Karpas-422 (cell line): Measurements from ENCODE around the gene WASHC4. TPM values are rescaled to one million over a fixed set of nuclear protein-coding genes. Genes with fewer than 3 reads are reported as not detected.

ENCODE experiments used
- DNase-seq: peaks from one replicate; pipeline ENCODE4 v3.0.0-alpha.2; 2015
- H2AFZ ChIP-seq: fragments of 200-600 bp; sonication (generic); 2 replicates; pipeline ENCODE4 v1.6.1; 2014; ENCODE audit warnings: antibody characterized with exemption, low read length, mixed read lengths
- H3K27ac ChIP-seq: fragments of 200-600 bp; sonication (generic); 2 replicates; pipeline ENCODE4 v1.5.1; 2014; ENCODE audit warnings: mild to moderate bottlenecking, low read length, moderate library complexity
- H3K27me3 ChIP-seq: fragments of 200-600 bp; sonication (generic); 2 replicates; pipeline ENCODE4 v1.6.1; 2014; ENCODE audit warnings: low read length, mixed read lengths
- H3K36me3 ChIP-seq: fragments of 200-600 bp; sonication (generic); 2 replicates; pipeline ENCODE4 v1.6.1; 2014; ENCODE audit warnings: low read length, mixed read lengths; ENCODE audit not compliant: insufficient read depth
- H3K4me1 ChIP-seq: fragments of 200-600 bp; sonication (generic); 2 replicates; pipeline ENCODE4 v1.6.1; 2014; ENCODE audit warnings: mild to moderate bottlenecking, low read length, mixed read lengths
- H3K4me2 ChIP-seq: fragments of 200-600 bp; sonication (generic); 2 replicates; pipeline ENCODE4 v1.6.1; 2014; ENCODE audit warnings: low read length, low read depth, mild to moderate bottlenecking; ENCODE audit not compliant: poor library complexity, severe bottlenecking
- H3K4me3 ChIP-seq: fragments of 200-600 bp; sonication (generic); 2 replicates; pipeline ENCODE4 v1.5.1; 2014; ENCODE audit warnings: mild to moderate bottlenecking, antibody characterized with exemption, low read length, mixed read lengths
- H3K79me2 ChIP-seq: fragments of 200-600 bp; sonication (generic); 2 replicates; pipeline ENCODE4 v1.6.1; 2014; ENCODE audit warnings: mild to moderate bottlenecking, low read length, mixed read lengths
- H3K9ac ChIP-seq: fragments of 200-600 bp; sonication (generic); 2 replicates; pipeline ENCODE4 v1.6.0; 2014; ENCODE audit warnings: low read length
- H3K9me2 ChIP-seq: fragments of 200-600 bp; sonication (generic), shearing (Covaris generic); replicated peaks from 2 replicates; pipeline ENCODE4 v1.6.0; 2014; ENCODE audit warnings: mild to moderate bottlenecking, low read length, moderate library complexity; ENCODE audit not compliant: insufficient read depth
- H3K9me3 ChIP-seq: fragments of 300-700, 200-600 bp; sonication (generic); 2 replicates; pipeline ENCODE4 v1.6.1; 2014; ENCODE audit warnings: low read length, mixed read lengths
- H4K20me1 ChIP-seq: fragments of 200-600 bp; sonication (generic); 2 replicates; pipeline ENCODE4 v1.6.1; 2014; ENCODE audit warnings: mild to moderate bottlenecking, antibody characterized with exemption, low read length, low read depth; ENCODE audit not compliant: insufficient read depth
- total RNA-seq: library from RNA; depleted of rRNA; stranded (reverse); fragments of >200 nt; shearing (Covaris generic); gene quantifications from 2 replicates; pipeline ENCODE4 v1.2.3, GENCODE V29; 2014; ENCODE audit warnings: low replicate concordance

WASHC4 gene
- total RNA-seq, 1 experiment from 2014 or later, result 93.0 TPM

DNA sequence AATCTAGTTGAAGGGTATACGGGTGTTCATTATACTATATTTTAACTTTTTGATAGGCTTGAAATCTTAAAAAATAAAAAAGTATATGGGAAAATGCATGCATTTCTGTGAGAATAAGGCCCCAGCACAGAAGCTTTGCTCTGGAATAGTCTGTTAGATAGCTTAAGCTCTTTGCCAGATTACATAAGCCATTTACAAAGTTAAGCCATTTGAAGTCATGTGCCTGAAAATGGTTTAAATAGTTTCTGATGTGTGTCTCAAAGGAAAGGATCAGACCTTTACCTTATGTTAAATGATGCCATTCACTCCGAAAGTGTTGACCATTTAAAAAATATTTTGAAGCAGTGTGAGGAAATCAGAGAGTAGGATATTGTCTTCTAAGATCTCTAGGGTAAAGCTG, 51.3 kb downstream of the WASHC4 start:
- Histone ChIP-seq H3K4me1 (no peaks in the 10 kb centered on the region), H2AFZ (no peak overlapping the region), H4K20me1 (no peaks in the 10 kb centered on the region), H3K27me3 (no peaks in the 10 kb centered on the region), H3K79me2 (peaks cover 16% of the 10 kb centered on the region), H3K4me3 (no peak overlapping the region), H3K9ac (no peak overlapping the region), H3K9me3 (no peaks in the 10 kb centered on the region), H3K27ac (no peak overlapping the region), H3K9me2 (no peaks in the 10 kb centered on the region), H3K36me3 (peaks cover 82% of the 10 kb centered on the region), H3K4me2 (no peak overlapping the region)
- DNase-seq, result no peak

DNA sequence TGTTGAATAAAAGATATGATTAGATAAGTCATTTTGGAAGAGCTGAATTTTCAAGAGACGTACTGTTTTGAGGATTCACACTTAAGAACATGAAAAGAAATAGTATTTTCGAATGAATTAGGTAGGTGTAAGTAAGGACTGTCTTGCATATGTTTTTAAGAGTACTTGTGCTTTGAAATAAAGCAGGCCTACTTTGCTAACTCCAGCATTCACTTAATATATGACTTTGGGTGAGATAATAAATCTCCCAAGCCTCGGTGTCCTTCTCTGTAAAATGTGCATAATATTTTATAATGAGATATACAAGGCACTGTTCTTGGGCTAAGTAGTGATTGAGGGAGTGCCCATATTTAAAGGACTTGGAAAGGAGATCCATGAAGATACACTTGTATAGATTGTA, 54.6 kb downstream of the WASHC4 start:
- Histone ChIP-seq H3K9ac (no peak overlapping the region), H3K4me1 (no peaks in the 10 kb centered on the region), H3K36me3 (peaks cover 88% of the 10 kb centered on the region), H3K27ac (no peak overlapping the region), H3K27me3 (no peaks in the 10 kb centered on the region), H3K4me2 (no peak overlapping the region), H3K79me2 (peaks cover 16% of the 10 kb centered on the region), H2AFZ (no peak overlapping the region), H3K9me2 (no peaks in the 10 kb centered on the region), H3K4me3 (no peak overlapping the region), H4K20me1 (no peaks in the 10 kb centered on the region), H3K9me3 (no peaks in the 10 kb centered on the region)
- no peak for DNase-seq

DNA sequence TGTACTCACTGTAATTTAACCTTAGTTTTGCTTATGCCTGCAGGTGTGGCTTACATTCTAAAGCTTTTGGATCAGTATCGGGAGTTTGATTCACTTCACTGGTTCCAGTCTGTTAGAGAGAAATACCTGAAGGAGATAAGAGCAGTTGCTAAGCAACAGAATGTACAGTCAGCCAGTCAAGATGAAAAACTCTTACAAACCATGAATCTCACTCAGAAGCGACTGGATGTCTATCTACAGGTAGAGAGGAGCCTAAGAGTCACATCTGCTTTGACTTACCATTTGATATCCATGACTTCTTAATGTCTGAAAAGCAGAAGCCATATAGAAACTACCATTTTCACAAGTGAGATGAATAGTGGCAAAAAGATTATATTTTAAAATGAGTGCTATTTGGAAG, 56.5 kb downstream of the WASHC4 start:
- no peaks in the 10 kb centered on the region for H3K27me3 ChIP-seq
- H4K20me1 ChIP-seq, result no peaks in the 10 kb centered on the region
- no peak overlapping the region for H2AFZ ChIP-seq
- peaks cover 82% of the 10 kb centered on the region for H3K36me3 ChIP-seq
- H3K4me2 ChIP-seq, result no peak overlapping the region
- H3K9me2 ChIP-seq, result no peaks in the 10 kb centered on the region
- no peak overlapping the region for H3K9ac ChIP-seq
- H3K79me2 ChIP-seq, result peaks cover 13% of the 10 kb centered on the region
- no peak overlapping the region for H3K27ac ChIP-seq
- DNase-seq, result no peak
- no peaks in the 10 kb centered on the region for H3K4me1 ChIP-seq
- H3K9me3 ChIP-seq, result no peaks in the 10 kb centered on the region
- no peak overlapping the region for H3K4me3 ChIP-seq

DNA sequence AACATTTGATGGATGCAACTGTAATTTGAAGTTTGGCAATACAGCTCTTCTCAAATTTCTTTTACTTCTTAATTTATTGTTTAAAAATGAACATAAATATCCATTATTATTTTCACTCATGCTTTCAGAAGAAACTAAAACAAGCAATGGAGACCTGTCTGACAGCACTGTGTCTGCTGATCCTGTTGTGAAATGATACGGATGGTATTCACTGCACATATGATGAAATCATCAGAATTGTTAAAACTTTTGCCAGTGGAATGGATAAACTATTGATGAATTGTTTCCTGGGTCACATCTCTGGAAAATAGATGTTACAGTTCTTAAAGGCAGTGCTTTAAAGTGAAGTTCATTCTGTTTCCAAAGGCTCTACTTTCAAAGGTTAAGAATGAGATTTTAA, 59.2 kb downstream of the WASHC4 start:
- Histone ChIP-seq H3K27ac (no peak overlapping the region), H3K27me3 (no peaks in the 10 kb centered on the region), H3K4me3 (no peak overlapping the region), H3K4me2 (no peak overlapping the region), H3K36me3 (peaks cover 79% of the 10 kb centered on the region), H3K4me1 (no peaks in the 10 kb centered on the region), H3K9me3 (no peaks in the 10 kb centered on the region), H3K9ac (no peak overlapping the region), H4K20me1 (no peaks in the 10 kb centered on the region), H3K9me2 (no peaks in the 10 kb centered on the region), H2AFZ (no peak overlapping the region), H3K79me2 (0 out of 2 replicates have a peak, but pooled peaks cover 4% of the 10 kb centered on the region)
- DNase-seq, result no peak

DNA sequence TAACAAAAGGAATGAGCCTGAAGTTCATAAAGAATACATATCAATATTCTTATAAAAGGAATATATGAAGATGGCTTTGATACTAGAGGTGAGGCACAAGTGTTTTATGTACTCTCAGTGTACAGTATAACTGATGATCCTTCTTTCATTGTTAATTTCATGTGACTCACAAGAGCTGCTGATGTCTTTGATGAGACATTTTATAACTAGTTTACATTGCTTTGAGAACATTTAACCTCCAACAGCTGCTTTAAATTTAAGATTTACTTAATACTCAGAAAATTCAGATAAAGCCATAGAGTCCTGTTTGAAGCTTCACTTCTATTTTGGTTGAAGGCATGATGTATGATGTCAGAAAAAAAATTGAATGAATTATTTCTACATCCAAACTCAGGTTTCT, 59.8 kb downstream of the WASHC4 start:
- DNase-seq, result no peak
- H3K9me2 ChIP-seq, result no peaks in the 10 kb centered on the region
- H3K9ac ChIP-seq, result no peak overlapping the region
- H3K27ac ChIP-seq, result no peak overlapping the region
- no peak overlapping the region for H3K4me2 ChIP-seq
- H3K36me3 ChIP-seq, result peaks cover 78% of the 10 kb centered on the region
- 0 out of 2 replicates have a peak, but pooled peaks cover 3% of the 10 kb centered on the region for H3K4me1 ChIP-seq
- no peaks in the 10 kb centered on the region for H3K9me3 ChIP-seq
- no peak overlapping the region for H2AFZ ChIP-seq
- H3K27me3 ChIP-seq, result no peaks in the 10 kb centered on the region
- H3K79me2 ChIP-seq, result 0 out of 2 replicates have a peak, but pooled peaks cover 9% of the 10 kb centered on the region
- H3K4me3 ChIP-seq, result no peak overlapping the region
- no peaks in the 10 kb centered on the region for H4K20me1 ChIP-seq

DNA sequence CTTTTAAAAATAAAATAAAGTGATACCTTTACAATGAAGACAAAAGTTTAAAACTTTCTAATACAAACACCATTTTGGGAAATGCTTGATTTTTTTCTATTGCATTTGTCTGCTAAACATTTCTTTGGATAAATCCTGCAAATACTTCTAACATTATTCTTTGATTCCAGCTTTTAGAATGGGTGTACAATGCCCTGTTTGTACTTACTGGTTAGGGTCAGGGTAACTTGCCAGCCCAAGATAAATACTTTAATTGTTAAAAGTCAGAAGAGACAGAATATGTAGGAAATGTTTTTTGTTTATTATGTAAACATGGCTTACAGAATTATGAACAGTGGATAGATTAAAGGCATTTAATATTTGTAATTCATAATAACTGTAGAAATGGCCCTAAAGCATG, 60.5 kb downstream of the WASHC4 start:
- no peak overlapping the region for H3K4me2 ChIP-seq
- DNase-seq, result no peak
- no peaks in the 10 kb centered on the region for H3K9me3 ChIP-seq
- no peaks in the 10 kb centered on the region for H3K9me2 ChIP-seq
- H3K79me2 ChIP-seq, result 0 out of 2 replicates have a peak, but pooled peaks cover 10% of the 10 kb centered on the region
- no peaks in the 10 kb centered on the region for H3K27me3 ChIP-seq
- H3K4me3 ChIP-seq, result no peak overlapping the region
- no peak overlapping the region for H3K27ac ChIP-seq
- H3K36me3 ChIP-seq, result peaks cover 83% of the 10 kb centered on the region
- H3K9ac ChIP-seq, result no peak overlapping the region
- no peaks in the 10 kb centered on the region for H4K20me1 ChIP-seq
- H3K4me1 ChIP-seq, result 0 out of 2 replicates have a peak, but pooled peaks cover 3% of the 10 kb centered on the region
- no peak overlapping the region for H2AFZ ChIP-seq

DNA sequence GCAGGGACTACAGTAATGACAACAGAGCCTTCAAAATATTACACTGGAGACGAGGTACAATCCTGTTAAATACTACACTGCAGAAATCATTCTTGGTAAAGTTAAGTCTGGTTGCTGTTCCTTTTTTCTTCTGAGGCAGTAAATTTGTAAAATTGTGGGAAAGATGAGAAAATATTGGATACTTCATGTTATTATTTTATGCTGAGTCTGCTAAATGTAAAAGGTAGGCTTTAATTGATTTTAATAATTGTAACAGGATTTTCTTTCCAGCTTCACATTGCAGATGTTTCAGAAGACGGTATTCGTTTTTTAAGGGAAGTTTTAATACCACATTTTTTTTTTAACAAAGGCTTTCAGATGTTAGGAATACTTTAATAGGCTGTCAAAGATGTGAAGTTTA, 62.6 kb downstream of the WASHC4 start:
- H3K27me3 ChIP-seq, result no peaks in the 10 kb centered on the region
- no peak overlapping the region for H3K9ac ChIP-seq
- no peaks in the 10 kb centered on the region for H3K9me2 ChIP-seq
- H3K27ac ChIP-seq, result no peak overlapping the region
- 0 out of 2 replicates have a peak, but pooled peaks cover 3% of the 10 kb centered on the region for H3K4me1 ChIP-seq
- no peaks in the 10 kb centered on the region for H4K20me1 ChIP-seq
- 0 out of 2 replicates have a peak, but pooled peaks cover 10% of the 10 kb centered on the region for H3K79me2 ChIP-seq
- H3K4me2 ChIP-seq, result no peak overlapping the region
- no peaks in the 10 kb centered on the region for H3K9me3 ChIP-seq
- H3K36me3 ChIP-seq, result peaks cover 74% of the 10 kb centered on the region
- no peak overlapping the region for H3K4me3 ChIP-seq
- no peak for DNase-seq
- no peak overlapping the region for H2AFZ ChIP-seq

DNA sequence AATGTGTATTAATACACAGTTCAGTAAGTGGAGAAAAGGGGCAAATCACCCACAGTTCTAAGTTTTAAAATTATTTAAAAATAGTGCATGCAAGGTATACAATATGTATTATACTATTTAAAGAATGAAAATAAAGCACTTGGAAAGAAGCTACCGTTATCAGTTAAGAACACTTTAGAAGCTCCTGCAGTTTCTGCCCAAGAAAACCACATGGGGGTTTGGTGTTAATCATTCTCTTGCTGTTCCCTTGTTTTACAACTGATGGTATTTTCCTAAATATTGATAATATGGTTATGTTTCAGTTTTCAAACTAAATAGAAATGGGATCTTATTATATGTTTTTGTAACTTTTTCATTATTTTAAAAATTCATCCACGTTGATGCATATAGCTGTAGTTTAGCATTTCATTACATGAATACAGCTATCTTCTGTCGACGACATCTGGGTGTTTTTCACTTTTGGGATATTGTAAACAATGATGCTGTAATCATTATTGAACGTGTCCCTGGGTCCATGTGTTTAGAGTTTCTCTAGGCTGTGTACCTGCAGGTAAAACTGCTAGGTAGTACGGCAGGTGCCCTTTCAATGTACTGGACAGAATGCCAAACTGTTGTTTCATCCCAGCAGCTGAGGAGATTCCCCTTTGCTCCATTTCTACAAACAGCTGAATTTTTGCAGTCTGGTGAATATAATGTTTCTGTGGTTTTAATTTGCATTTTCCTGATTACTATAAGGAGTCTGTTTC, 64.3 kb downstream of the WASHC4 start:
- Histone ChIP-seq H3K9me2 (no peaks in the 10 kb centered on the region), H4K20me1 (no peaks in the 10 kb centered on the region), H3K9ac (no peak overlapping the region), H3K9me3 (no peaks in the 10 kb centered on the region), H3K4me3 (no peak overlapping the region), H3K79me2 (0 out of 2 replicates have a peak, but pooled peaks cover 10% of the 10 kb centered on the region), H3K4me1 (0 out of 2 replicates have a peak, but pooled peaks cover 3% of the 10 kb centered on the region), H2AFZ (no peak overlapping the region), H3K27ac (no peak overlapping the region), H3K27me3 (no peaks in the 10 kb centered on the region), H3K36me3 (peaks cover 73% of the 10 kb centered on the region), H3K4me2 (no peak overlapping the region)
- DNase-seq, result no peak
